GM23338 (cell line): ENCODE results near the gene IPO8. TPM values are rescaled to one million over a fixed set of nuclear protein-coding genes. Genes with fewer than 3 reads are reported as not detected.

Experiments
- ATAC-seq: fragments of 200-7000 bp; cut with Tn5 transposase; 3 replicates; pipeline ENCODE4 v1.9.1; 2020
- DNase-seq: peaks from one replicate; pipeline ENCODE4 v3.0.0-alpha.2; 2015; ENCODE audit warnings: low spot score
- H2AFZ ChIP-seq: fragments of 200-600 bp; sonication (generic); 2 replicates; pipeline ENCODE4 v1.8.0; 2016; ENCODE audit warnings: antibody characterized with exemption, mild to moderate bottlenecking, moderate library complexity
- H3F3A ChIP-seq: fragments of 200-600 bp; sonication (generic); replicated peaks from 2 replicates; pipeline ENCODE4 v1.8.0; 2017; ENCODE audit warnings: antibody characterized with exemption, mixed run types, low read depth
- H3K27ac ChIP-seq: fragments of 200-600 bp; sonication (generic); 2 replicates; pipeline ENCODE4 v1.6.1; 2016; ENCODE audit warnings: low read depth
- H3K27me3 ChIP-seq: fragments of 200-600 bp; sonication (generic); 2 replicates; pipeline ENCODE4 v1.8.0; 2016; ENCODE audit warnings: mild to moderate bottlenecking, mixed run types, moderate library complexity; ENCODE audit not compliant: insufficient read depth
- H3K36me3 ChIP-seq: fragments of 200-600 bp; sonication (generic); 2 replicates; pipeline ENCODE4 v1.8.0; 2016; ENCODE audit warnings: mild to moderate bottlenecking; ENCODE audit not compliant: insufficient read depth
- H3K4me1 ChIP-seq: fragments of 200-600 bp; sonication (generic); 2 replicates; pipeline ENCODE4 v1.8.0; 2016; ENCODE audit warnings: mild to moderate bottlenecking, moderate library complexity; ENCODE audit not compliant: insufficient read depth
- H3K4me2 ChIP-seq: fragments of 200-600 bp; sonication (generic); 2 replicates; pipeline ENCODE4 v1.7.1; 2017; ENCODE audit warnings: mixed run types
- H3K4me3 ChIP-seq: fragments of 200-600 bp; sonication (generic); 2 replicates; pipeline ENCODE4 v1.6.1; 2016; ENCODE audit warnings: mixed run types
- H3K79me2 ChIP-seq: fragments of 200-600 bp; sonication (generic); replicated peaks from 2 replicates; pipeline ENCODE4 v1.8.0; 2017; ENCODE audit warnings: mild to moderate bottlenecking; ENCODE audit not compliant: insufficient read depth
- H3K9me2 ChIP-seq: fragments of 200-600 bp; sonication (generic); 2 replicates; pipeline ENCODE4 v1.8.0; 2017; ENCODE audit not compliant: insufficient read depth
- H4K20me1 ChIP-seq: fragments of 200-600 bp; sonication (generic); replicated peaks from 2 replicates; pipeline ENCODE4 v1.8.0; 2017; ENCODE audit warnings: mild to moderate bottlenecking; ENCODE audit not compliant: insufficient read depth
- H3K27ac Mint-ChIP-seq: 2 replicates; pipeline ENCODE4 v1.8.0; 2020; ENCODE audit warnings: inconsistent platforms, mild to moderate bottlenecking, moderate library complexity, mixed read lengths
- H3K27me3 Mint-ChIP-seq: 3 replicates; pipeline ENCODE4 v1.8.0; 2022; ENCODE audit warnings: low read depth, mild to moderate bottlenecking, moderate library complexity, mixed read lengths, inconsistent platforms; ENCODE audit not compliant: insufficient read depth, poor library complexity
- H3K36me3 Mint-ChIP-seq: 3 replicates; pipeline ENCODE4 v1.8.0; 2021; ENCODE audit warnings: low read depth, mild to moderate bottlenecking, inconsistent platforms, moderate library complexity, mixed read lengths
- H3K4me1 Mint-ChIP-seq: 3 replicates; pipeline ENCODE4 v1.8.0; 2020; ENCODE audit warnings: mild to moderate bottlenecking, inconsistent platforms, mixed read lengths
- H3K4me3 Mint-ChIP-seq: 3 replicates; pipeline ENCODE4 v1.8.0; 2021; ENCODE audit warnings: moderate library complexity, mild to moderate bottlenecking, inconsistent platforms, mixed read lengths
- H3K9me3 Mint-ChIP-seq: 3 replicates; pipeline ENCODE4 v1.8.0; 2020; ENCODE audit warnings: moderate library complexity, mild to moderate bottlenecking, inconsistent platforms, mixed read lengths
- CTCF ChIP-seq, 2 experiments: fragments of 200-600 bp in 1 of 2; sonication (generic) in 1 of 2; conservative IDR thresholded peaks; 2 replicates each; pipeline versions ENCODE4 v1.5.1 to v1.6.1; 2016 to 2017; ENCODE audit warnings: antibody characterized with exemption in 2 of 2, low read depth in 2 of 2, mild to moderate bottlenecking in 2 of 2, moderate library complexity in 1 of 2
- ETS1 ChIP-seq: IDR thresholded peaks from 2 replicates; pipeline ENCODE4 v1.6.1; 2016; ENCODE audit warnings: antibody characterized with exemption
- EZH2 ChIP-seq: fragments of 200-600 bp; sonication (generic); IDR thresholded peaks from one replicate; pipeline ENCODE4 v1.8.0; 2017; ENCODE audit warnings: antibody characterized with exemption, mild to moderate bottlenecking, low read depth; ENCODE audit not compliant: unreplicated experiment
- EZH2phosphoT487 ChIP-seq: fragments of 200-600 bp; sonication (generic); IDR thresholded peaks from one replicate; pipeline ENCODE4 v1.8.1; 2018; ENCODE audit warnings: antibody characterized with exemption; ENCODE audit not compliant: unreplicated experiment
- JUNB ChIP-seq: IDR thresholded peaks from one replicate; pipeline ENCODE4 v1.6.1; 2016; ENCODE audit warnings: antibody characterized with exemption; ENCODE audit not compliant: unreplicated experiment
- NANOG ChIP-seq: IDR thresholded peaks from 2 replicates; pipeline ENCODE4 v1.6.1; 2016; ENCODE audit warnings: antibody characterized with exemption, borderline replicate concordance
- POLR2AphosphoS5 ChIP-seq: IDR thresholded peaks from 2 replicates; pipeline ENCODE4 v1.6.1; 2016; ENCODE audit warnings: antibody characterized with exemption, low read depth
- REST ChIP-seq: IDR thresholded peaks from one replicate; pipeline ENCODE4 v1.6.1; 2018; ENCODE audit warnings: antibody characterized with exemption; ENCODE audit not compliant: unreplicated experiment
- STAT1 ChIP-seq: IDR thresholded peaks from one replicate; pipeline ENCODE4 v1.6.1; 2016; ENCODE audit warnings: antibody characterized with exemption; ENCODE audit not compliant: unreplicated experiment
- ZNF114 ChIP-seq: fragments of 250-450 bp; sonication (Bioruptor Pico); IDR thresholded peaks from 2 replicates; pipeline ENCODE4 v1.5.0; 2020; ENCODE audit warnings: mild to moderate bottlenecking, moderate library complexity
- ZNF331 ChIP-seq: fragments of 250-450 bp; sonication (Bioruptor Pico); IDR thresholded peaks from 2 replicates; pipeline ENCODE4 v1.5.0; 2020; ENCODE audit warnings: low read depth, mild to moderate bottlenecking, moderate library complexity
- ZNF462 ChIP-seq: fragments of 250-450 bp; sonication (Bioruptor Pico); IDR thresholded peaks from 2 replicates; pipeline ENCODE4 v1.5.0; 2020; ENCODE audit warnings: mild to moderate bottlenecking, moderate library complexity
- polyA plus RNA-seq: library from polyadenylated mRNA; unstranded; fragments of >200 nt; fragmentation: Nextera tagmentation; extraction: Ambion mirVana; gene quantifications from 2 replicates; pipeline ENCODE4 v1.2.1, GENCODE V29; 2016
- total RNA-seq: library from RNA; depleted of rRNA; stranded (reverse); fragments of >200 nt; shearing (Covaris generic); gene quantifications from 2 replicates; pipeline ENCODE4 v1.2.3, GENCODE V29; 2014

The IPO8 gene
- total and polyA plus RNA-seq, 2 experiments from 2014 or later = 13.4 to 53.6 TPM

GRCh38 chr12:30696943-30697342 is 1.3 kb upstream of the IPO8 start:
- Mint-ChIP-seq H3K27me3 (peaks cover 7% of the 10 kb centered on the region), H3K27ac (no peak overlapping the region), H3K4me3 (peak overlapping the region; percentile 90; the same call in 2 of the 3 replicates), H3K36me3 (no peaks in the 10 kb centered on the region), H3K9me3 (no peaks in the 10 kb centered on the region), H3K4me1 (peaks cover 34% of the 10 kb centered on the region)
- Histone ChIP-seq H3K4me1 (peaks cover 27% of the 10 kb centered on the region), H3F3A (0 out of 2 replicates have a peak, but pooled peaks cover 3% of the 10 kb centered on the region), H3K4me3 (peak overlapping the region; percentile 95), H3K4me2 (peak overlapping the region; percentile 77), H3K36me3 (no peaks in the 10 kb centered on the region), H2AFZ (peak overlapping the region; percentile 73), H3K27ac (no peak overlapping the region), H3K79me2 (peaks cover 27% of the 10 kb centered on the region), H4K20me1 (peaks cover 9% of the 10 kb centered on the region), H3K9me2 (no peaks in the 10 kb centered on the region), H3K27me3 (no peaks in the 10 kb centered on the region)
- TF ChIP-seq ZNF331 (CRISPR knock-in tag) (no peak), EZH2phosphoT487 (no peak), ZNF114 (no peak), REST (no peak), POLR2AphosphoS5 (no peak), JUNB (no peak), ETS1 (no peak), EZH2 (no peak), STAT1 (no peak), NANOG (no peak), CTCF (conservative IDR thresholded peaks at IDR 0.05; ENCODE audit: low read depth in 2 of 2) (no peak), ZNF462 (CRISPR knock-in tag) (no peak)
- DNase-seq (no peak), ATAC-seq (no peak)
